Neural cell (in vitro differentiated cells): Measurements from ENCODE around the gene FCHSD1. TPM values are rescaled to one million over a fixed set of nuclear protein-coding genes. Genes with fewer than 3 reads are reported as not detected.

Source experiments
- H2AFZ ChIP-seq: fragments of 200-600, 300-800 bp; sonication (generic), shearing (Covaris generic); 2 replicates; pipeline ENCODE4 v1.6.0; 2014; ENCODE audit warnings: low read depth, mild to moderate bottlenecking, antibody characterized with exemption, low read length, moderate library complexity
- H3F3A ChIP-seq: fragments of 200-600 bp; shearing (Covaris generic); 2 replicates; pipeline ENCODE4 v1.6.1; 2016; ENCODE audit warnings: mild to moderate bottlenecking, moderate library complexity, mixed read lengths, antibody characterized with exemption, low read length; ENCODE audit not compliant: insufficient read depth, poor library complexity, severe bottlenecking
- H3K27ac ChIP-seq: fragments of 200-600, 300-800 bp; sonication (generic), shearing (Covaris generic); 2 replicates; pipeline ENCODE4 v1.5.1; 2014; ENCODE audit warnings: mild to moderate bottlenecking, low read length, moderate library complexity
- H3K27me3 ChIP-seq: fragments of 300-800, 200-600 bp; sonication (generic), shearing (Covaris generic); 2 replicates; pipeline ENCODE4 v1.6.0; 2014; ENCODE audit warnings: mild to moderate bottlenecking, low read depth, low read length, moderate library complexity; ENCODE audit not compliant: insufficient read depth
- H3K36me3 ChIP-seq: fragments of 300-800, 200-600 bp; sonication (generic), shearing (Covaris generic); 2 replicates; pipeline ENCODE4 v1.5.1; 2014; ENCODE audit warnings: mild to moderate bottlenecking, antibody characterized with exemption, low read length, moderate library complexity; ENCODE audit not compliant: insufficient read depth
- H3K4me2 ChIP-seq: fragments of 300-800, 200-600 bp; sonication (generic), shearing (Covaris generic); 2 replicates; pipeline ENCODE4 v1.6.0; 2014; ENCODE audit warnings: mild to moderate bottlenecking, low read length
- H3K4me3 ChIP-seq: fragments of 300-800, 200-600 bp; sonication (generic), shearing (Covaris generic); 2 replicates; pipeline ENCODE4 v1.5.1; 2014; ENCODE audit warnings: mild to moderate bottlenecking, low read length, moderate library complexity
- H3K79me2 ChIP-seq: fragments of 200-600 bp; shearing (Covaris generic); replicated peaks from 2 replicates; pipeline ENCODE4 v1.6.0; 2014; ENCODE audit warnings: mild to moderate bottlenecking, low read length, moderate library complexity; ENCODE audit not compliant: insufficient read depth
- H3K9ac ChIP-seq: fragments of 300-800, 200-600 bp; sonication (generic), shearing (Covaris generic); 2 replicates; pipeline ENCODE4 v1.6.1; 2016; ENCODE audit warnings: mild to moderate bottlenecking, low read length, mixed read lengths
- H3K9me2 ChIP-seq: fragments of 200-600 bp; shearing (Covaris generic); 2 replicates; pipeline ENCODE4 v1.6.1; 2016; ENCODE audit warnings: mild to moderate bottlenecking, low read length, mixed read lengths; ENCODE audit not compliant: insufficient read depth
- H3K9me3 ChIP-seq: fragments of 200-600, 300-800 bp; sonication (generic), shearing (Covaris generic); 2 replicates; pipeline ENCODE4 v1.6.1; 2016; ENCODE audit warnings: mild to moderate bottlenecking, mixed run types, low read length, moderate library complexity, mixed read lengths
- H4K20me1 ChIP-seq: fragments of 200-600 bp; shearing (Covaris generic); 2 replicates; pipeline ENCODE4 v1.6.1; 2016; ENCODE audit warnings: mild to moderate bottlenecking, mixed run types; ENCODE audit not compliant: insufficient read depth
- CTCF ChIP-seq: fragments of 450-650 bp; IDR thresholded peaks from 2 replicates; pipeline ENCODE4 v1.5.1; 2014; ENCODE audit warnings: antibody characterized with exemption, mild to moderate bottlenecking, moderate library complexity; ENCODE audit not compliant: poor library complexity, severe bottlenecking
- EP300 ChIP-seq: fragments of 450-650 bp; conservative IDR thresholded peaks from 2 replicates; pipeline ENCODE4 v1.6.1; 2014; ENCODE audit warnings: antibody characterized with exemption, mild to moderate bottlenecking, moderate library complexity; ENCODE audit not compliant: poor library complexity, severe bottlenecking
- EZH2 ChIP-seq: fragments of 200-600, 300-800 bp; shearing (Covaris generic), sonication (generic); IDR thresholded peaks from 2 replicates; pipeline ENCODE4 v1.6.1; 2014; ENCODE audit warnings: antibody characterized with exemption, low read length, borderline replicate concordance, mild to moderate bottlenecking; ENCODE audit not compliant: insufficient read depth, poor library complexity, severe bottlenecking
- MXI1 ChIP-seq: fragments of 450-650 bp; conservative IDR thresholded peaks from 2 replicates; pipeline ENCODE4 v1.6.1; 2014; ENCODE audit warnings: antibody characterized with exemption, mild to moderate bottlenecking; ENCODE audit not compliant: poor library complexity, severe bottlenecking
- POLR2AphosphoS5 ChIP-seq: IDR thresholded peaks from 2 replicates; pipeline ENCODE4 v1.6.1; 2012
- RAD21 ChIP-seq: fragments of 450-650 bp; conservative IDR thresholded peaks from 2 replicates; pipeline ENCODE4 v1.6.1; 2014; ENCODE audit warnings: antibody characterized with exemption, mild to moderate bottlenecking, moderate library complexity
- REST ChIP-seq: IDR thresholded peaks from 2 replicates; pipeline ENCODE4 v1.6.1; 2012; ENCODE audit warnings: borderline replicate concordance
- SMC3 ChIP-seq: fragments of 450-650 bp; conservative IDR thresholded peaks from 2 replicates; pipeline ENCODE4 v1.6.1; 2014; ENCODE audit warnings: antibody characterized with exemption, mild to moderate bottlenecking, moderate library complexity; ENCODE audit not compliant: poor library complexity
- TAF1 ChIP-seq: IDR thresholded peaks from 2 replicates; pipeline ENCODE4 v1.6.1; 2012; ENCODE audit warnings: low read depth
- polyA plus RNA-seq: library from polyadenylated mRNA; depleted of rRNA; stranded (reverse); fragments of >200 nt; gene quantifications from 2 replicates; pipeline ENCODE4 v1.2.3, GENCODE V29; 2014

The FCHSD1 gene
- polyA plus RNA-seq, 1 donor from 2014 or later, result 3.9 TPM

GRCh38 chr5:141623186-141623585 is 28.0 kb downstream of the FCHSD1 start:
- H4K20me1 ChIP-seq, result no peaks in the 10 kb centered on the region
- H3K9ac ChIP-seq, result no peak overlapping the region
- H3K36me3 ChIP-seq, result no peaks in the 10 kb centered on the region
- no peaks in the 10 kb centered on the region for H3F3A ChIP-seq
- no peaks in the 10 kb centered on the region for H3K27me3 ChIP-seq
- H3K9me3 ChIP-seq, result no peaks in the 10 kb centered on the region
- no peak for TF ChIP-seq MXI1
- TF ChIP-seq EP300, result no peak
- H3K27ac ChIP-seq, result no peak overlapping the region
- no peaks in the 10 kb centered on the region for H3K79me2 ChIP-seq
- no peaks in the 10 kb centered on the region for H3K9me2 ChIP-seq
- no peak overlapping the region for H3K4me3 ChIP-seq
- H3K4me2 ChIP-seq, result no peak overlapping the region
- no peak overlapping the region for H2AFZ ChIP-seq

- Histone ChIP-seq H3K36me3 (no peaks in the 10 kb centered on the region), H3F3A (no peaks in the 10 kb centered on the region), H3K79me2 (peaks cover 17% of the 10 kb centered on the region), H3K9ac (peak within 1 kb of the TSS; percentile 76), H4K20me1 (no peaks in the 10 kb centered on the region), H3K4me3 (peak within 1 kb of the TSS; percentile 76), H3K9me2 (no peaks in the 10 kb centered on the region), H3K27me3 (no peaks in the 10 kb centered on the region), H3K4me2 (peak within 1 kb of the TSS; percentile 44), H2AFZ (peak within 1 kb of the TSS; percentile 30), H3K9me3 (no peaks in the 10 kb centered on the region), H3K27ac (peak within 1 kb of the TSS; percentile 17)
- TF ChIP-seq CTCF, result peak; percentile 99
- TF ChIP-seq MXI1, result peak; percentile 98
- peak; percentile 80 for TF ChIP-seq RAD21
- TF ChIP-seq POLR2AphosphoS5, result peak; percentile 41
- TF ChIP-seq EP300, result peak; percentile 72
- no peak for TF ChIP-seq EZH2
- TF ChIP-seq TAF1, result no peak
- peak; percentile 91 for TF ChIP-seq SMC3
Measured at GRCh38 chr5:141618804-141619554, 32.2 kb downstream of the FCHSD1 start, which contains the start of gene DIAPH1. Gene DIAPH1 (minus strand): TSS chr5:141619000. CDS start chr5:141618914, 86 bp downstream.

- Histone ChIP-seq H4K20me1 (no peaks in the 10 kb centered on the region), H2AFZ (peak overlapping the region; percentile 30), H3F3A (no peaks in the 10 kb centered on the region), H3K9me3 (no peaks in the 10 kb centered on the region), H3K4me3 (peak overlapping the region; percentile 76), H3K36me3 (no peaks in the 10 kb centered on the region), H3K9ac (peak overlapping the region; percentile 76), H3K79me2 (peaks cover 24% of the 10 kb centered on the region), H3K27me3 (no peaks in the 10 kb centered on the region), H3K27ac (peak overlapping the region; percentile 17), H3K4me2 (peak overlapping the region; percentile 44), H3K9me2 (no peaks in the 10 kb centered on the region)
- TF ChIP-seq REST (no peak), POLR2AphosphoS5 (peak; percentile 21)
Measured at GRCh38 chr5:141618030-141618803, 33.0 kb downstream of the FCHSD1 start.
